GM19193 (cell line): ENCODE measurements around the gene APMAP.

Experiments used
- POLR2A ChIP-seq: IDR thresholded peaks from 4 replicates; pipeline ENCODE4 v1.6.1; 2011; ENCODE audit not compliant: insufficient read depth, insufficient read length; ENCODE audit errors: extremely low read depth

Gene APMAP

GRCh38 chr20:24918579-24919566 lies 73.7 kb downstream of the APMAP start:
- TF ChIP-seq POLR2A = no peak

- TF ChIP-seq POLR2A = no peak
Observed at GRCh38 chr20:24917797-24918578, 74.6 kb downstream of the APMAP start.

DNA sequence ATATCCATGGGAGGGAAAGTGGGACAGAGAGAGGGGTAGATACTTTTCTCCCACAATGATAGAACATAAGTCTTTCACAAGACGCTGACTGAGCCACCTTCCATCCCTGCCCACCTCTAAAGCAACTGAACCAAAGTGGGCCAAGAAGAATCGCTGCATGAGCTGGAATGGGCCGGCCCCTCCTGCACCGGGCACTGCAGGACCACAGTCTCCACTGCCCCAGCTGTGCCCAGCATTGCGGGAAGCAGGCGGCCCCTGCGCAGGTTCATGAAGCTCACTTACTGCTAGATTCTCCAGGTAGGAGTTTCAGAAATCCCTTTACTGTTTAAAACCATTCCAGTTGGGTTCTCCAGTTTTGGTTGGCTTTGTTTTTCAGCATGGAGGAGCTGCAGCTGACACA lies 75.5 kb downstream of the APMAP start:
- no peak for TF ChIP-seq POLR2A

GRCh38 chr20:24916412-24916811 lies 76.1 kb downstream of the APMAP start:
- no peak for TF ChIP-seq POLR2A

DNA sequence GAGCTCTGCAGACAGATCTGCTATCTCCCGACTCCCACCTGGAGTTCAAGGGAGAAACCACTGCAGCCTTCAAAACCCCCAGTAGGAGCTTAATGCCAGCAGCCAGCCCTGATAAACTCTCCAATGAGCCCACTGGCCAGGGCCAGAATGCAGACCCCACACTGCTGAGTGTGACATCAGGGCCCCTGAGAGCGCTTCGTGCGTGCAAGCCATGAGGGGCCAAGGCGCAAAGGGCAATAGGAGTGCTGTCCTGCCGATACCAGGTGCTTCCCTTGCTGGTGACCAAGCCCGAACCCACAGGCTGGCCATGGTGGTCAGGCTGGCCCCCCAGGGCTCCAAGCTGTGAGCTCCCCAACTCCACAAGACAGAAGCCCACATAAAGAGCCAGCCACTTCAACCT lies 76.7 kb downstream of the APMAP start:
- TF ChIP-seq POLR2A = no peak

DNA sequence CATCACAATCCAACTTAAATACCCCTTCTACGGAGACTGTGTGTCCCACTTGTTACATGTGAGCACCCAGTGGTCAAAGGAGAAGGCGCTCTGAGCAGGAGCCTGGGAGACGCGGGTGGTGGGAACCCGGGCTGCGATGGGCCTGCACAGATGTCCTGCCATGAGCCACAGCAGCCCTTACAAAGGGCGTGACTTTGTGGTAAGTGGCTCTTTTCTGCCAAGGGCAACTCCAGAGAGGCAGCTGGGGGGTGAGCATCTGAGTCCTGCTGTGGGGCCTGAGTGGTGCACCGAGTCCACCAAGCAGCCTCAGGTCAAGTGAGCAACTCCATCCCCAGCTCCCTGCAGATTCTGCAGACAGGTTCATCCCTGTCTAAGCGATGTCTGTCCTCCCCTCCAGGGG lies 77.1 kb downstream of the APMAP start:
- TF ChIP-seq POLR2A = no peak

DNA sequence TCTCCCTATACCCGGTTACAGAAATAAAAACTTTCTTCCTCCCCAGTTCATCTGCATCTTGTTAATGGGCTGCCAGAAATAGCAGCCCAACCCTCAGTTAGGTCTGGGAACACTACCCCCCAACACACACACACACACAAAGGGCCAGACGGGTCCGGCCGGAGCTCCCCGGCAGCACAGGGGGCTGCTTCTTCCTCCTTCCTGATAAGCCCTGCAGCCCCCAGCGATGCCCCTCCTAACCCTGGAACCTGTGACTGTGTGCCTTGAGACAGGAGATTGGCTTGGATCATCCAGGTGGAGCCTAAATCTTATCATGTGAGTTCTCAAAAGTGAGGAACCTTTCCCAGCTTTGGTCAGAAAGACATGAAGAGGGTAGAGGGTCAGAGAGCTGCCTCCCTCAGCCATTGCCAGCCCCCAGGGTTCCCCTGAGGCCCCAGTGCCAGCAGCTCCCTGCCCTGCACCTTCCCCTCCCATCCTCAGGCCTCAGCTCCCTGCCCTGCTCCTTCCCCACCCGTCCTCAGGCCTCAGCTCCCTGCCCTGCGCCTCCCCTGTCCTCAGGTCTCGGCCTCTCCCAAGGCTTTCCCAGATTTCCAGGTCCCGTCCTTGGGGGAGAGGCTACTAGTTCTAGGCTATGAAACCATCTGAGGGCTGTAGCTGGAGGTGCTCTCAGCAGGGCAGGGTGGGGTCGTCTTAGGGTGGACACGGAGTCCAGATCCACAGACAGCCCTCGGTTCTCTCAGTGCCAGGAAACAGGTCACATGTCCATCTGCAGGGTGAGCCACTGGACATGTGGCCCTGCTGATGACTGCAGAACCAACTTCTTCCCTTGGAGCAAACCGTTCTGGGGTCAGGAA lies 77.9 kb downstream of the APMAP start:
- no peak for TF ChIP-seq POLR2A

- TF ChIP-seq POLR2A = no peak
Observed at GRCh38 chr20:24913076-24913628, 79.4 kb downstream of the APMAP start.
